ENCODE data around the gene DOCK9. TPM values are rescaled to one million over a fixed set of nuclear protein-coding genes. Genes with fewer than 3 reads are reported as not detected.

The DOCK9 gene
- total and polyA plus RNA-seq, 2 experiments from 2014 or later = 8.5 to 57.7 TPM

DNA sequence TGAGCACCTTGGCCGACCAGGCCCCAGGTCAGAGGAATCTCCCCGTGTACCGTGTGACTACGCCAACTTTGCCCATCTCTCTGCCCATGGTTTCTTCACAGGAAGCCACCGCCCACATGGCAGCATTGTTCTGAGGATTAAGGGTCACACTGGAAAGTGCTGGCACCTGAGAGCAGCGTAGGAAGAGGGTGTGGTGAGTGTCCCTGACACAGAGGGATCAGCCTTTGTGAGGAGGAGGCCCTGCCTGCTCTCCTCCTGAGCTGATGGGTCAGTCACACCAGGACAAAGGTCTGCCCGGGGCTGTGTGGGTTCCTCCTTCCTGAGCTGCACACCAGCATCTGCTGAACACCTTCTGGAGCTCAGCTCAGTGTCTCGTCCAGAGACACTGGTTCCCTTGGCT is 193.2 kb downstream of the DOCK9 start:
- peaks cover 16% of the 10 kb centered on the region for H3K9me2 ChIP-seq (ENCODE audit: insufficient read depth)
- no peak overlapping the region for H3K27ac Mint-ChIP-seq
- ATAC-seq (no peak), DNase-seq (ENCODE audit: low spot score) (no peak)
- no peak overlapping the region for H3K4me3 ChIP-seq
- no peaks in the 10 kb centered on the region for H3F3A ChIP-seq (replicated peaks; ENCODE audit: low read depth)
- peaks cover 3% of the 10 kb centered on the region; the same call in 1 of the 3 replicates for H3K36me3 Mint-ChIP-seq (ENCODE audit: low read depth)
- no peak overlapping the region for H3K27ac ChIP-seq (ENCODE audit: low read depth)
- H3K79me2 ChIP-seq (replicated peaks; ENCODE audit: insufficient read depth) = no peaks in the 10 kb centered on the region
- no peak overlapping the region for H3K4me3 Mint-ChIP-seq
- no peaks in the 10 kb centered on the region; the same call in 2 of the 3 replicates for H3K9me3 Mint-ChIP-seq
- H3K27me3 ChIP-seq (ENCODE audit: insufficient read depth) = no peaks in the 10 kb centered on the region
- H2AFZ ChIP-seq = no peak overlapping the region
- H3K27me3 Mint-ChIP-seq (ENCODE audit: insufficient read depth, low read depth, poor library complexity) = peaks cover 16% of the 10 kb centered on the region
- TF ChIP-seq EZH2phosphoT487 (IDR thresholded peaks at IDR 0.05; ENCODE audit: unreplicated experiment) = no peak
- TF ChIP-seq, protein P1, sequence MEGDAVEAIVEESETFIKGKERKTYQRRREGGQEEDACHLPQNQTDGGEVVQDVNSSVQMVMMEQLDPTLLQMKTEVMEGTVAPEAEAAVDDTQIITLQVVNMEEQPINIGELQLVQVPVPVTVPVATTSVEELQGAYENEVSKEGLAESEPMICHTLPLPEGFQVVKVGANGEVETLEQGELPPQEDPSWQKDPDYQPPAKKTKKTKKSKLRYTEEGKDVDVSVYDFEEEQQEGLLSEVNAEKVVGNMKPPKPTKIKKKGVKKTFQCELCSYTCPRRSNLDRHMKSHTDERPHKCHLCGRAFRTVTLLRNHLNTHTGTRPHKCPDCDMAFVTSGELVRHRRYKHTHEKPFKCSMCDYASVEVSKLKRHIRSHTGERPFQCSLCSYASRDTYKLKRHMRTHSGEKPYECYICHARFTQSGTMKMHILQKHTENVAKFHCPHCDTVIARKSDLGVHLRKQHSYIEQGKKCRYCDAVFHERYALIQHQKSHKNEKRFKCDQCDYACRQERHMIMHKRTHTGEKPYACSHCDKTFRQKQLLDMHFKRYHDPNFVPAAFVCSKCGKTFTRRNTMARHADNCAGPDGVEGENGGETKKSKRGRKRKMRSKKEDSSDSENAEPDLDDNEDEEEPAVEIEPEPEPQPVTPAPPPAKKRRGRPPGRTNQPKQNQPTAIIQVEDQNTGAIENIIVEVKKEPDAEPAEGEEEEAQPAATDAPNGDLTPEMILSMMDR (conservative IDR thresholded peaks at IDR 0.05; ENCODE audit: low read depth in 2 of 2) = no peak
- TF ChIP-seq, protein P2, sequence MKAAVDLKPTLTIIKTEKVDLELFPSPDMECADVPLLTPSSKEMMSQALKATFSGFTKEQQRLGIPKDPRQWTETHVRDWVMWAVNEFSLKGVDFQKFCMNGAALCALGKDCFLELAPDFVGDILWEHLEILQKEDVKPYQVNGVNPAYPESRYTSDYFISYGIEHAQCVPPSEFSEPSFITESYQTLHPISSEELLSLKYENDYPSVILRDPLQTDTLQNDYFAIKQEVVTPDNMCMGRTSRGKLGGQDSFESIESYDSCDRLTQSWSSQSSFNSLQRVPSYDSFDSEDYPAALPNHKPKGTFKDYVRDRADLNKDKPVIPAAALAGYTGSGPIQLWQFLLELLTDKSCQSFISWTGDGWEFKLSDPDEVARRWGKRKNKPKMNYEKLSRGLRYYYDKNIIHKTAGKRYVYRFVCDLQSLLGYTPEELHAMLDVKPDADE (IDR thresholded peaks at IDR 0.05) = no peak
- TF ChIP-seq STAT1 (IDR thresholded peaks at IDR 0.05; ENCODE audit: unreplicated experiment) = no peak
- no peak for TF ChIP-seq ZNF114 (CRISPR knock-in tag; IDR thresholded peaks at IDR 0.05)
- TF ChIP-seq EZH2 (IDR thresholded peaks at IDR 0.05; ENCODE audit: low read depth, unreplicated experiment) = no peak
- TF ChIP-seq, protein P3, sequence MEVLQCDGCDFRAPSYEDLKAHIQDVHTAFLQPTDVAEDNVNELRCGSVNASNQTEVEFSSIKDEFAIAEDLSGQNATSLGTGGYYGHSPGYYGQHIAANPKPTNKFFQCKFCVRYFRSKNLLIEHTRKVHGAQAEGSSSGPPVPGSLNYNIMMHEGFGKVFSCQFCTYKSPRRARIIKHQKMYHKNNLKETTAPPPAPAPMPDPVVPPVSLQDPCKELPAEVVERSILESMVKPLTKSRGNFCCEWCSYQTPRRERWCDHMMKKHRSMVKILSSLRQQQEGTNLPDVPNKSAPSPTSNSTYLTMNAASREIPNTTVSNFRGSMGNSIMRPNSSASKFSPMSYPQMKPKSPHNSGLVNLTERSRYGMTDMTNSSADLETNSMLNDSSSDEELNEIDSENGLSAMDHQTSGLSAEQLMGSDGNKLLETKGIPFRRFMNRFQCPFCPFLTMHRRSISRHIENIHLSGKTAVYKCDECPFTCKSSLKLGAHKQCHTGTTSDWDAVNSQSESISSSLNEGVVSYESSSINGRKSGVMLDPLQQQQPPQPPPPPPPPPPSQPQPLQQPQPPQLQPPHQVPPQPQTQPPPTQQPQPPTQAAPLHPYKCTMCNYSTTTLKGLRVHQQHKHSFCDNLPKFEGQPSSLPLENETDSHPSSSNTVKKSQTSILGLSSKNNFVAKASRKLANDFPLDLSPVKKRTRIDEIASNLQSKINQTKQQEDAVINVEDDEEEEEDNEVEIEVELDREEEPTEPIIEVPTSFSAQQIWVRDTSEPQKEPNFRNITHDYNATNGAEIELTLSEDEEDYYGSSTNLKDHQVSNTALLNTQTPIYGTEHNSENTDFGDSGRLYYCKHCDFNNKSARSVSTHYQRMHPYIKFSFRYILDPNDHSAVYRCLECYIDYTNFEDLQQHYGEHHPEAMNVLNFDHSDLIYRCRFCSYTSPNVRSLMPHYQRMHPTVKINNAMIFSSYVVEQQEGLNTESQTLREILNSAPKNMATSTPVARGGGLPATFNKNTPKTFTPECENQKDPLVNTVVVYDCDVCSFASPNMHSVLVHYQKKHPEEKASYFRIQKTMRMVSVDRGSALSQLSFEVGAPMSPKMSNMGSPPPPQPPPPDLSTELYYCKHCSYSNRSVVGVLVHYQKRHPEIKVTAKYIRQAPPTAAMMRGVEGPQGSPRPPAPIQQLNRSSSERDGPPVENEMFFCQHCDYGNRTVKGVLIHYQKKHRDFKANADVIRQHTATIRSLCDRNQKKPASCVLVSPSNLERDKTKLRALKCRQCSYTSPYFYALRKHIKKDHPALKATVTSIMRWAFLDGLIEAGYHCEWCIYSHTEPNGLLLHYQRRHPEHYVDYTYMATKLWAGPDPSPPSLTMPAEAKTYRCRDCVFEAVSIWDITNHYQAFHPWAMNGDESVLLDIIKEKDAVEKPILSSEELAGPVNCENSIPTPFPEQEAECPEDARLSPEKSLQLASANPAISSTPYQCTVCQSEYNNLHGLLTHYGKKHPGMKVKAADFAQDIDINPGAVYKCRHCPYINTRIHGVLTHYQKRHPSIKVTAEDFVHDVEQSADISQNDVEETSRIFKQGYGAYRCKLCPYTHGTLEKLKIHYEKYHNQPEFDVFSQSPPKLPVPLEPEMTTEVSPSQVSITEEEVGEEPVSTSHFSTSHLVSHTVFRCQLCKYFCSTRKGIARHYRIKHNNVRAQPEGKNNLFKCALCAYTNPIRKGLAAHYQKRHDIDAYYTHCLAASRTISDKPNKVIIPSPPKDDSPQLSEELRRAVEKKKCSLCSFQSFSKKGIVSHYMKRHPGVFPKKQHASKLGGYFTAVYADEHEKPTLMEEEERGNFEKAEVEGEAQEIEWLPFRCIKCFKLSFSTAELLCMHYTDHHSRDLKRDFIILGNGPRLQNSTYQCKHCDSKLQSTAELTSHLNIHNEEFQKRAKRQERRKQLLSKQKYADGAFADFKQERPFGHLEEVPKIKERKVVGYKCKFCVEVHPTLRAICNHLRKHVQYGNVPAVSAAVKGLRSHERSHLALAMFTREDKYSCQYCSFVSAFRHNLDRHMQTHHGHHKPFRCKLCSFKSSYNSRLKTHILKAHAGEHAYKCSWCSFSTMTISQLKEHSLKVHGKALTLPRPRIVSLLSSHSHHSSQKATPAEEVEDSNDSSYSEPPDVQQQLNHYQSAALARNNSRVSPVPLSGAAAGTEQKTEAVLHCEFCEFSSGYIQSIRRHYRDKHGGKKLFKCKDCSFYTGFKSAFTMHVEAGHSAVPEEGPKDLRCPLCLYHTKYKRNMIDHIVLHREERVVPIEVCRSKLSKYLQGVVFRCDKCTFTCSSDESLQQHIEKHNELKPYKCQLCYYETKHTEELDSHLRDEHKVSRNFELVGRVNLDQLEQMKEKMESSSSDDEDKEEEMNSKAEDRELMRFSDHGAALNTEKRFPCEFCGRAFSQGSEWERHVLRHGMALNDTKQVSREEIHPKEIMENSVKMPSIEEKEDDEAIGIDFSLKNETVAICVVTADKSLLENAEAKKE (CRISPR knock-in tag; IDR thresholded peaks at IDR 0.05) = no peak
- no peak for TF ChIP-seq ZNF331 (CRISPR knock-in tag; IDR thresholded peaks at IDR 0.05; ENCODE audit: low read depth)
- TF ChIP-seq JUNB (IDR thresholded peaks at IDR 0.05; ENCODE audit: unreplicated experiment) = no peak
- TF ChIP-seq POLR2AphosphoS5 (IDR thresholded peaks at IDR 0.05; ENCODE audit: low read depth) = no peak
- no peak for TF ChIP-seq NANOG (IDR thresholded peaks at IDR 0.05; ENCODE audit: borderline replicate concordance)
- TF ChIP-seq, protein P4, sequence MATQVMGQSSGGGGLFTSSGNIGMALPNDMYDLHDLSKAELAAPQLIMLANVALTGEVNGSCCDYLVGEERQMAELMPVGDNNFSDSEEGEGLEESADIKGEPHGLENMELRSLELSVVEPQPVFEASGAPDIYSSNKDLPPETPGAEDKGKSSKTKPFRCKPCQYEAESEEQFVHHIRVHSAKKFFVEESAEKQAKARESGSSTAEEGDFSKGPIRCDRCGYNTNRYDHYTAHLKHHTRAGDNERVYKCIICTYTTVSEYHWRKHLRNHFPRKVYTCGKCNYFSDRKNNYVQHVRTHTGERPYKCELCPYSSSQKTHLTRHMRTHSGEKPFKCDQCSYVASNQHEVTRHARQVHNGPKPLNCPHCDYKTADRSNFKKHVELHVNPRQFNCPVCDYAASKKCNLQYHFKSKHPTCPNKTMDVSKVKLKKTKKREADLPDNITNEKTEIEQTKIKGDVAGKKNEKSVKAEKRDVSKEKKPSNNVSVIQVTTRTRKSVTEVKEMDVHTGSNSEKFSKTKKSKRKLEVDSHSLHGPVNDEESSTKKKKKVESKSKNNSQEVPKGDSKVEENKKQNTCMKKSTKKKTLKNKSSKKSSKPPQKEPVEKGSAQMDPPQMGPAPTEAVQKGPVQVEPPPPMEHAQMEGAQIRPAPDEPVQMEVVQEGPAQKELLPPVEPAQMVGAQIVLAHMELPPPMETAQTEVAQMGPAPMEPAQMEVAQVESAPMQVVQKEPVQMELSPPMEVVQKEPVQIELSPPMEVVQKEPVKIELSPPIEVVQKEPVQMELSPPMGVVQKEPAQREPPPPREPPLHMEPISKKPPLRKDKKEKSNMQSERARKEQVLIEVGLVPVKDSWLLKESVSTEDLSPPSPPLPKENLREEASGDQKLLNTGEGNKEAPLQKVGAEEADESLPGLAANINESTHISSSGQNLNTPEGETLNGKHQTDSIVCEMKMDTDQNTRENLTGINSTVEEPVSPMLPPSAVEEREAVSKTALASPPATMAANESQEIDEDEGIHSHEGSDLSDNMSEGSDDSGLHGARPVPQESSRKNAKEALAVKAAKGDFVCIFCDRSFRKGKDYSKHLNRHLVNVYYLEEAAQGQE (IDR thresholded peaks at IDR 0.05; ENCODE audit: unreplicated experiment) = no peak
- no peak for TF ChIP-seq CREB1 (CRISPR knock-in tag; IDR thresholded peaks at IDR 0.05; ENCODE audit: low read depth)
- H3K36me3 ChIP-seq (ENCODE audit: insufficient read depth) = no peaks in the 10 kb centered on the region
- H4K20me1 ChIP-seq (replicated peaks; ENCODE audit: insufficient read depth) = no peaks in the 10 kb centered on the region
- H3K4me1 ChIP-seq (ENCODE audit: insufficient read depth) = no peaks in the 10 kb centered on the region
- H3K4me2 ChIP-seq = no peak overlapping the region
- peaks cover 3% of the 10 kb centered on the region; the same call in 2 of the 3 replicates for H3K4me1 Mint-ChIP-seq
